ENCODE measurements around the gene SPHK2. TPM values are rescaled to one million over a fixed set of nuclear protein-coding genes. Genes with fewer than 3 reads are reported as not detected.

Gene SPHK2
- 10.2 to 19.0 TPM (median 17.9 TPM) in 5 replicates for total RNA-seq (2022; extraction: Qiagen RNA extraction; ENCODE audit: low read depth)

GRCh38 chr19:48618916-48619691 is at the start of gene SPHK2, which contains the start of gene RPL18:
Gene SPHK2 (plus strand): TSS chr19:48619506. CDS start chr19:48620515, 1,009 bp downstream.
Gene RPL18 (minus strand): TSS chr19:48619178. CDS start chr19:48619143, 35 bp downstream.

GRCh38 chr19:48606463-48607358 is 12.6 kb upstream of the SPHK2 start, which contains the start of gene SPACA4:
Gene SPACA4 (plus strand): TSS chr19:48606742. CDS start chr19:48606979, 237 bp downstream.

GRCh38 chr19:48614436-48615230 is 4.7 kb upstream of the SPHK2 start, which contains the start of gene FAM83E:
Gene FAM83E (minus strand): TSS chr19:48615076. CDS start chr19:48613372, 1,704 bp downstream.

GRCh38 chr19:48636859-48637448 is 17.6 kb downstream of the SPHK2 start, which contains the start of gene DBP:
Gene DBP (minus strand): TSS chr19:48637379. CDS start chr19:48636994, 385 bp downstream.

GRCh38 chr19:48646001-48646721 is 26.9 kb downstream of the SPHK2 start, which contains the start of gene CA11:
Gene CA11 (minus strand): TSS chr19:48646187. CDS start chr19:48645632, 555 bp downstream.

GRCh38 chr19:48672994-48673393 is 53.7 kb downstream of the SPHK2 start, which contains the start of gene NTN5:
Gene NTN5 (minus strand): TSS chr19:48673017. CDS start chr19:48670986, 2,031 bp downstream.

Other genes starting within 250 kb of the SPHK2 start
- gene KDELR1, start 228.0 kb upstream of the SPHK2 start, total RNA-seq (2022; extraction: Qiagen RNA extraction; ENCODE audit: low read depth), result 379 to 446 TPM (median 415 TPM) in 5 replicates
- gene GRIN2D, start 225.8 kb upstream of the SPHK2 start, total RNA-seq (2022; extraction: Qiagen RNA extraction; ENCODE audit: low read depth), result 7.2 to 10.9 TPM (median 9.5 TPM) in 5 replicates
- 101 to 132 TPM (median 125 TPM) in 5 replicates for gene GRWD1, start 173.5 kb upstream of the SPHK2 start, total RNA-seq (2022; extraction: Qiagen RNA extraction; ENCODE audit: low read depth)
- 1.4 to 2.0 TPM (median 1.6 TPM) in 5 replicates for gene KCNJ14, start 163.9 kb upstream of the SPHK2 start, total RNA-seq (2022; extraction: Qiagen RNA extraction; ENCODE audit: low read depth)
- gene CYTH2, start 150.1 kb upstream of the SPHK2 start, total RNA-seq (2022; extraction: Qiagen RNA extraction; ENCODE audit: low read depth), result 48.9 to 61.7 TPM (median 55.6 TPM) in 5 replicates
- 2.7 to 4.7 TPM (median 4.4 TPM) in 5 replicates for gene LMTK3, start 107.7 kb upstream of the SPHK2 start, total RNA-seq (2022; extraction: Qiagen RNA extraction; ENCODE audit: low read depth)
- gene SULT2B1, start 67.3 kb upstream of the SPHK2 start, total RNA-seq (2022; extraction: Qiagen RNA extraction; ENCODE audit: low read depth), result 12.3 to 17.8 TPM (median 15.5 TPM) in 5 replicates
- 0.07 TPM in 1 of 5 replicates, not detected in the others for gene SPACA4, start 12.8 kb upstream of the SPHK2 start, total RNA-seq (2022; extraction: Qiagen RNA extraction; ENCODE audit: low read depth)
- 0.13 to 0.66 TPM (median 0.17 TPM) in 4 of 5 replicates, not detected in the other for gene FAM83E, start 4.4 kb upstream of the SPHK2 start, total RNA-seq (2022; extraction: Qiagen RNA extraction; ENCODE audit: low read depth)
- 3,161 to 3,592 TPM (median 3,413 TPM) in 5 replicates for gene RPL18, start 328 bp upstream of the SPHK2 start, total RNA-seq (2022; extraction: Qiagen RNA extraction; ENCODE audit: low read depth)
- gene DBP, start 17.9 kb downstream of the SPHK2 start, total RNA-seq (2022; extraction: Qiagen RNA extraction; ENCODE audit: low read depth), result 1.4 to 3.5 TPM (median 2.5 TPM) in 5 replicates
- gene CA11, start 26.7 kb downstream of the SPHK2 start, total RNA-seq (2022; extraction: Qiagen RNA extraction; ENCODE audit: low read depth), result 8.7 to 12.3 TPM (median 9.7 TPM) in 5 replicates
- gene NTN5, start 53.5 kb downstream of the SPHK2 start, total RNA-seq (2022; extraction: Qiagen RNA extraction; ENCODE audit: low read depth), result 0.10 to 0.25 TPM (median 0.20 TPM) in 4 of 5 replicates, not detected in the other
- not detected in 5 replicates for gene FUT2, start 76.5 kb downstream of the SPHK2 start, total RNA-seq (2022; extraction: Qiagen RNA extraction; ENCODE audit: low read depth)
- gene MAMSTR, start 100.2 kb downstream of the SPHK2 start, total RNA-seq (2022; extraction: Qiagen RNA extraction; ENCODE audit: low read depth), result 0.35 to 0.71 TPM (median 0.51 TPM) in 5 replicates
- gene RASIP1, start 121.1 kb downstream of the SPHK2 start, total RNA-seq (2022; extraction: Qiagen RNA extraction; ENCODE audit: low read depth), result 0.35 to 0.87 TPM (median 0.43 TPM) in 5 replicates
- gene IZUMO1, start 127.4 kb downstream of the SPHK2 start, total RNA-seq (2022; extraction: Qiagen RNA extraction; ENCODE audit: low read depth), result not detected in 5 replicates
- 0.07 to 0.09 TPM (median 0.07 TPM) in 4 of 5 replicates, not detected in the other for gene FUT1, start 133.1 kb downstream of the SPHK2 start, total RNA-seq (2022; extraction: Qiagen RNA extraction; ENCODE audit: low read depth)
- gene FGF21, start 136.0 kb downstream of the SPHK2 start, total RNA-seq (2022; extraction: Qiagen RNA extraction; ENCODE audit: low read depth), result 0.08 TPM in 1 of 5 replicates, not detected in the others
- 50.8 to 60.8 TPM (median 56.6 TPM) in 5 replicates for gene BCAT2, start 191.5 kb downstream of the SPHK2 start, total RNA-seq (2022; extraction: Qiagen RNA extraction; ENCODE audit: low read depth)
- 13.8 to 16.7 TPM (median 14.3 TPM) in 5 replicates for gene HSD17B14, start 217.0 kb downstream of the SPHK2 start, total RNA-seq (2022; extraction: Qiagen RNA extraction; ENCODE audit: low read depth)
- 1.5 to 3.4 TPM (median 2.2 TPM) in 5 replicates for gene PLEKHA4, start 249.1 kb downstream of the SPHK2 start, total RNA-seq (2022; extraction: Qiagen RNA extraction; ENCODE audit: low read depth)

All from A549 treated with CpdA at 1 μM for 4 hours (cell line).